ENCODE results near the gene CAMK2B. TPM values are rescaled to one million over a fixed set of nuclear protein-coding genes. Genes with fewer than 3 reads are reported as not detected.

Gene CAMK2B
- total RNA-seq, 1 experiment from 2014 or later: not detected

DNA sequence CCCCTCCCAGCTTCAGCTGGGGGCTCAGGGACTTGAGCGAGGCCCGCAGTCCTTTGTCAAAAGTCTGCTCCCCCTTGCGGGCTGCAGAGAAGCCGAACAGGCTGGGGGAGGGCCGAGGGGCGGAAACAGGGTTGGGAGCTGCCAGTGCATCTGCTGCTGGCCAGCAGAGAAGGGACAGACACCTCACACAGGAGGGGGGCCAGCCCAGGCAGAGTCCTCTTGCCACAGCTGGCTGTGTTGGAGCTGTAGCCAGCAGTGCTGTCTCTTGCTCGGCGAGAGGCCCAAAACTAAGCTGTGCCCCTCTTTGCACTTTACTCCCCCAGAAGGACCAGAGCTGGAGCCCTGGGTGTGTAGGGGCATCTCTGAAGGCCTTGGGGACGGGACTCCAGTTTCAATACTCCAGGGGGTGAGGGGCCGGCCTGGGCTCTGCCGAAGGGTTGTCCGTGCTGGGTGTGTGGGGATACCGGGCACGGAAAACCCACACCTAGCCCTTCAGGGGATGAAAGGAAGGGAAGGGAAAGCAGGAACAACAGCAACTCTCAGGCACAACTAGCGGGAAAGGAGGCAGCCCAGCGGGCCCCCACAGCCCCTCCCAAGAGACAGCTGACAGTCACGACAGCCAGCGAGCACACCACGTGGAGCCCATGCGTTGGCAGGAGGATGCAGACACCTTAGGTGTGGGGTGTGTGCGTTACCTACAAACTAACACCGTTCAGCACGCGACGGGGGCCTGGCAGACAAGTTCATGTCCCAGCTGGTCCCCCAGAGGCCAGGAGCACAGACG is 106.8 kb downstream of the CAMK2B start:
- intact Hi-C loops (cut with micrococcal nuclease; ENCODE audit: unreplicated experiment): no loop called here
- Mint-ChIP-seq H3K4me1 (ENCODE audit: low read depth, unreplicated experiment) (no peaks in the 10 kb centered on the region), H3K27me3 (ENCODE audit: insufficient read depth, unreplicated experiment) (no peaks in the 10 kb centered on the region), H3K27ac (ENCODE audit: unreplicated experiment) (no peak overlapping the region), H3K36me3 (ENCODE audit: insufficient read depth, unreplicated experiment) (peaks cover 8% of the 10 kb centered on the region), H3K9me3 (ENCODE audit: unreplicated experiment) (no peaks in the 10 kb centered on the region), H3K4me3 (ENCODE audit: unreplicated experiment) (no peak overlapping the region)
- no TSS peak for BruUV-seq (replicated peaks)
- Histone ChIP-seq H3K27me3 (replicated peaks; ENCODE audit: control insufficient read depth, insufficient read depth, low read length) (no peaks in the 10 kb centered on the region), H3K36me3 (ENCODE audit: control insufficient read depth, insufficient read depth, low read length) (no peaks in the 10 kb centered on the region; the same call in 1 of the 2 replicates), H3K9me3 (no peaks in the 10 kb centered on the region), H3K4me1 (no peaks in the 10 kb centered on the region), H3K4me3 (ENCODE audit: low read depth, low read length) (no peak overlapping the region)
- TF ChIP-seq CTCF (IDR thresholded peaks at IDR 0.05; ENCODE audit: insufficient read depth in 1 of 2, low read depth in 1 of 2, low read length in 1 of 2, severe bottlenecking in 1 of 2, unreplicated experiment in 1 of 2): no peak
- ChIA-PET POLR2A (interaction anchor here (0.6 to 0.7 kb wide), 2 partner anchors 29 to 349 kb away, joined by 3 to 9 read pairs; partner anchors contain the start of gene MRPS24), CTCF (interaction anchor here (0.9 kb wide), 2 partner anchors 88 to 92 kb away, joined by 4 read pairs; no protein-coding TSS in a partner anchor)
- peak in 1 of 2 experiments; percentile 34 for DNase-seq

GRCh38 chr7:44217852-44218402 is 107.5 kb downstream of the CAMK2B start:
- peak in 1 of 2 experiments; percentile 28 for DNase-seq
- no peak overlapping the region for H3K4me3 ChIP-seq (ENCODE audit: low read depth, low read length)
- no peak overlapping the region for H3K27ac Mint-ChIP-seq (ENCODE audit: unreplicated experiment)
- TF ChIP-seq CTCF (IDR thresholded peaks at IDR 0.05; ENCODE audit: insufficient read depth in 1 of 2, low read depth in 1 of 2, low read length in 1 of 2, severe bottlenecking in 1 of 2, unreplicated experiment in 1 of 2): no peak
- H3K4me3 Mint-ChIP-seq (ENCODE audit: unreplicated experiment): no peak overlapping the region
- H3K4me1 Mint-ChIP-seq (ENCODE audit: low read depth, unreplicated experiment): no peaks in the 10 kb centered on the region
- no peaks in the 10 kb centered on the region for H3K27me3 ChIP-seq (replicated peaks; ENCODE audit: control insufficient read depth, insufficient read depth, low read length)
- no peaks in the 10 kb centered on the region for H3K9me3 Mint-ChIP-seq (ENCODE audit: unreplicated experiment)
- ChIA-PET CTCF (interaction anchor here (0.9 to 1.0 kb wide), 3 partner anchors 15 to 92 kb away, joined by 3 to 4 read pairs (median 4); no protein-coding TSS in a partner anchor), POLR2A (interaction anchor here (0.6 kb wide), 1 partner anchor 348 kb away, joined by 3 read pairs; the partner anchor contains the start of gene MRPS24)
- H3K36me3 ChIP-seq (ENCODE audit: control insufficient read depth, insufficient read depth, low read length): no peaks in the 10 kb centered on the region; the same call in 1 of the 2 replicates
- no peaks in the 10 kb centered on the region for H3K9me3 ChIP-seq
- intact Hi-C loops (cut with micrococcal nuclease; ENCODE audit: unreplicated experiment): no loop called here
- no peaks in the 10 kb centered on the region for H3K27me3 Mint-ChIP-seq (ENCODE audit: insufficient read depth, unreplicated experiment)
- H3K36me3 Mint-ChIP-seq (ENCODE audit: insufficient read depth, unreplicated experiment): peaks cover 8% of the 10 kb centered on the region
- no peaks in the 10 kb centered on the region for H3K4me1 ChIP-seq
- BruUV-seq (replicated peaks): no TSS peak

DNA sequence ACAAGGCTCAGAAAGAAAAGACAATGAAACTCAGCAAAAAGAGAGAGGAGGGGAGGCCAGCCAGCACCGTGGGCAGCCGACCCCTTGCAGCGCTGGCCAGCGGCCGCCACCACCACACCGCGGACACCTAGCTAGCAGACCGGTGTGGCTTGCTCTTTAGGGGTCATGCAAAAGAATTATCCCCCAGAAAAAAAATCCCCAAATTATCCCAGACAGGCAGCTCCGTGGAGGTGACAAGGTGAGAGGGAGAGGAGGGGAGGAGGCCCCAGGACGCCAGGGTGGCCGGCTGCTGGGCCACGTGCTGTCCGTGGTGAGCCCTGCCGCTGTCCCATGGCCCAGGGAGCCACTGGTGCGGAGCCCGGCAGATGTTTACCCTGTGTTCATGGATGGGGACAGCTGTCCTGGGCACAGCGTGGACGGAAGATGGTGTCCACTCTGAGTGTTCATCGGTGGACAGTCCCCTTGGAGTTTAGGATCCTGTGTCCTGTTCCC is 108.1 kb downstream of the CAMK2B start:
- BruUV-seq (replicated peaks): no TSS peak
- Mint-ChIP-seq H3K4me3 (ENCODE audit: unreplicated experiment) (no peak overlapping the region), H3K27ac (ENCODE audit: unreplicated experiment) (no peak overlapping the region), H3K4me1 (ENCODE audit: low read depth, unreplicated experiment) (no peaks in the 10 kb centered on the region), H3K9me3 (ENCODE audit: unreplicated experiment) (no peaks in the 10 kb centered on the region), H3K36me3 (ENCODE audit: insufficient read depth, unreplicated experiment) (peaks cover 13% of the 10 kb centered on the region), H3K27me3 (ENCODE audit: insufficient read depth, unreplicated experiment) (no peaks in the 10 kb centered on the region)
- no peaks in the 10 kb centered on the region for H3K9me3 ChIP-seq
- ChIA-PET POLR2A (no interaction called here), CTCF (interaction anchor here (1.0 kb wide), 1 partner anchor 14 kb away, joined by 3 read pairs; no protein-coding TSS in a partner anchor)
- H3K27me3 ChIP-seq (replicated peaks; ENCODE audit: control insufficient read depth, insufficient read depth, low read length): no peaks in the 10 kb centered on the region
- no peaks in the 10 kb centered on the region for H3K4me1 ChIP-seq
- H3K36me3 ChIP-seq (ENCODE audit: control insufficient read depth, insufficient read depth, low read length): no peaks in the 10 kb centered on the region; the same call in 1 of the 2 replicates
- peak in 1 of 2 experiments; percentile 11 for DNase-seq
- H3K4me3 ChIP-seq (ENCODE audit: low read depth, low read length): no peak overlapping the region
- TF ChIP-seq CTCF (IDR thresholded peaks at IDR 0.05; ENCODE audit: insufficient read depth in 1 of 2, low read depth in 1 of 2, low read length in 1 of 2, severe bottlenecking in 1 of 2, unreplicated experiment in 1 of 2): no peak
- intact Hi-C loops (cut with micrococcal nuclease; ENCODE audit: unreplicated experiment): no loop called here

Measured in Caco-2 (cell line).